ENCODE results near the gene ADAM22.
"Not testable (repeated sequence)": the region's sequence is repeated elsewhere in the genome, so short reads cannot be mapped to it uniquely, and the experiment has no call there.

ADAM22 gene

GRCh38 chr7:88156356-88156755 is 222.3 kb downstream of the ADAM22 start:
- DNase-seq = no peak

GRCh38 chr7:88159741-88160140 is 225.7 kb downstream of the ADAM22 start:
- not testable (repeated sequence) for DNase-seq

GRCh38 chr7:88165697-88166096 is 231.6 kb downstream of the ADAM22 start:
- DNase-seq = no peak

DNA sequence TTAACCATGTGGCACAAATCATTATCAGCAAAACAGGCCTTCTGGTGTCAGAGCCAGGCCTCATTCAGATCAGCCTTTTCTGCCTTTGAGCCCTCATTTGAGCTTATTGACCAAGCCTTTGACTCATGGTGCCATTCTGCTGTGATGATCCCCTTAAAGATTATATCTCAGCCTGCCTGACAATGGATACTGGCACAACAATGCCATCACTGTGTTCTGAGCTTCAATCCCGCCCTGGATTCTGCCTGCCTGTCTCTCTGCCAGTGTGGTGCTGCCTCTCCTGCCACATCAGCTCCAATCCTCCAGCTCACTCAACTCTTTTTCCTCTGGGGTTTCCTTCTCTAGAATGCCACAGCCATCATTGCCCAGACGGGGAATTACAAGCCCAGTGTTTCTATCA is 233.2 kb downstream of the ADAM22 start:
- DNase-seq = peak in 41 of 56 donors; percentile 3 to 79 (median 33)

- no peak for DNase-seq
Measured at GRCh38 chr7:88167721-88168120, 233.7 kb downstream of the ADAM22 start.

DNA sequence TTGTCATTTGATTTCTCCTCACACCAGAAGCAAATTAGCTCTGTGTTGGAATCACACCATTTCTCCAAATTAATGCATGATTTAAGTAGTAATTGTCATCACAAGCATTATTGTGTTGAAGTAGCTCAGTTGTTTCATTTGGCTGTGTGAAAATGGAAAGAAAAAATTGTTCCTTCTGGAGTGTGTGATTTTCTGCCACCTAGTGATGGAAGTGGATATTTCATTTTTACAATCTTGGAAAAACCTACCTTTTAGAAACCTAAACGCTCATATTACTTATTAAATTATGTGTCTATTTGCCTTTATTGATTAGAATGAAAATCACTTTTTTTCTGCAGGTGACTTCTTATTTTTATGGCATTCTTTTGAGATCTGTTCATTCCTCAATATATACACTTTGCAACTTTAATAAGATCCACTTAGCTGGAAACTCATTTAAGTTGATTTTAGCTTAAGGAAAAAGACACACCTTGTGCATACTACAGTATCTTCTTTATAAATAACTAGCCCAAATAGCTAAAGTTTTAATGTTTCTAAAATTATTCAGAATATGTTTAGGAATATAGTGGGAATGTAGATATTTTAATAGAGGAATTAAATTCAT is 235.8 kb downstream of the ADAM22 start:
- peak in 1 of 56 donors; percentile 28 for DNase-seq

DNA sequence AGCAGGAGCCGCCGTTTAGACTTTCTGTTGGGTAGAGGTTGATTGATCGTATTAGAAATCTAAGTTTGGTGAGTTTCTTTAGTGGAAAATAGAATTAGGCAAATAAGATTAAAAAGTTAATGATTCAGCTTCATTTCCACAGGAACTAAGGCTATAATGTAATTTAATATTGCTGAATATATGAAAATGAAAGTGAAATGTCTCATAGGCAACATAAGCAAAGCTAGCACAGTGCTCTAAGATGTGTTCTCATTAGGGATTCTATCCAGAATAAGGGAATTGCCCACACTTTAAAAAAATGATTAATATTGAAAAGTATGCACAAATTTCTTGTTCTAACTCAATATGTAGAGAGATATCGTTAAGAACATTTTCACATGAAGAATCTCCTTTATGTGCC is 238.8 kb downstream of the ADAM22 start:
- DNase-seq = no peak

DNA sequence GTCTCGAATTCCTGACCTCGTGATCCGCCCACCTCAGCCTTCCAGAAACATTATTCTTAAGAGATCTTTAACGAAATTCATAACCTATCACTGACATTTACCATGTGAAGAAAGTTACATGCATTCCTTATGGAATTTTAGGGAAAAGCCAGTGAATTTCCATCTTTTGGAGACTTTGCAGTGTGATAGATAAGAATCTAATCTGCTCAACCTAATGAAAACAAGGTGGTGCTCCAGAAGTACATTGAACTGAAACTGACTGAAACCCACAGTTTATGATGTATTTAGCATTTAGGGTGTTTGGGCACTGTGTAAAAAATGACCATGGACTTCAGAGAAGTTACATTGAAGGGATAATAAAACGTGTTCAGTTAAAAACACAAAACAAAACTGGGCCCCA is 242.1 kb downstream of the ADAM22 start:
- DNase-seq = no peak

DNA sequence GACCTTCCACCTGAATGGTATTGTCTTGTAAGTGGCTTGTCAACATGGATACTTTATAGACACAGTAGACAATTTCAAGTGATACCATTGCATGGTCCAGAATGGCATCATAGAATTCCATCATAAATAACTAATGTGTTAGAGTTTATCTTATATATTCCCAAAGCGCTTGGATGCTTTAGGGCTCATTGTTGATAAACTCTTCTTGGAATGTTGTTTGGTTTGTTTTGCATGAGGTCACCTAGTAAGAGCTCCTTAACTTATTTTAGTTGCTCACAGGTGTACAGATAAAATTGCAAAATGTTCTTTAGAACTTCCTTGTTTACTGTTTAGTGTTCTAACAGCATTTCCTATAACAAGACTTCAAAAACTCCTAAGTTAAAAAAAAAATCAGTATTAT is 249.0 kb downstream of the ADAM22 start:
- no peak for DNase-seq

- DNase-seq = peak in 3 of 56 donors; percentile 4 to 34 (median 6)
Measured at GRCh38 chr7:88184848-88185304, 250.8 kb downstream of the ADAM22 start.

- DNase-seq = peak in 2 of 56 donors; percentile 9 to 37
Measured at GRCh38 chr7:88185650-88186049, 251.6 kb downstream of the ADAM22 start.

DNA sequence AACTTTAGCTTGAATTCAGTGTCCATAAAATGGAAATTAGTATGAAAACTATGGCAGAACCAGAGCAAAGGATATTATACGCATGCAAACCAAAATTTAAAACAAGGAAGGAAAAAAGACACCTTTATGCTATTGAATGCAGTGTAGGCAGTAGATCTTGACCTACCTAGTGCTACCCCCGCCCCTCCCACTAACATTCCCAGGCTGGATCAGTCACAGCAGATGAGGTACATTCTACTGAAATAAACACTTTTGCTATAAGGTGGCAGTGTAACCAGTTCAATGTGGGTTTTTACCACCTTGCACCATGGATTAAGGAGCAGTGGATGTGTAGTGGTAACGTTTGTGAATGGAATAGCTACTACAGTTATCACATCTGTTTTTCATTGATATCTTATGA is 257.9 kb downstream of the ADAM22 start:
- no peak for DNase-seq

DNA sequence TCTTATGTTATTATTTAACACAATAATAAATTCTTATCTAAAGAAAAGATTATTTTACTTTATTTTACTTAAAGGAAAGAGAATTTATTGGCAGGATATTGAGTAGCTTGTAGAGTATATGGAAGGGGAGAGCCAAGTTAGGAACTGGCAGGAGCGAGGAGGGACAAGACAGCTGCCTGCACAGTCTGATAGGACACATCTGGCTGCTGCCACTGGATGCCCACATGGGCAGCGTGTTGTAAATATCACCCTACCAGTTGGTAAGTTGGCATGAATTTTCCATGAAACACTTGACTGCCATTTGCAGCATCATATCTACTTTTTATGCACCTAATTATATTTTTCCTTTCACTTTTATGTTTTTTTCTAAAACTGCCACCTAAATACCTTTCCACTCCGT is 266.2 kb downstream of the ADAM22 start:
- DNase-seq = no peak

DNA sequence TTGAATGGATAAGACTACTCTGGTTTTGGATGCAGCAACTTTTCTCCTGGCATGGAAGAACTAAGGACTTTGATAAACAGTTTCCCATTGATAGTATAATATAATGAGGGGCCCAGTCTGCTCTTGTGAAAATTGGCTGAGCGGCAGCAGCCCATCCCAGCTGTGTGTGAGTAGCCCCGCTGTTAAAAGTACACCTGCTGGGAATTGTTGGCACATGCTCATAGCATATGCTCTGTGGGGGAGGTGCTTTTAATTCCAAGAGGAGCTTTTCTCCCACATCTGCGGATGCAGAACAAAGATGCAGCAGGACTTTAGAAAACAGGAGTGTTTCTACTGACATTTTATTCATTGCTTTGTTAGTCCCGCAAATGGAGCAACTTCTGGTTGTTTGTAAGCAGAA is 266.7 kb downstream of the ADAM22 start:
- peak in 5 of 56 donors; percentile 5 to 33 (median 23) for DNase-seq

GRCh38 chr7:88201305-88201704 is 267.3 kb downstream of the ADAM22 start:
- no peak for DNase-seq

- DNase-seq = no peak
Measured at GRCh38 chr7:88202278-88202677, 268.2 kb downstream of the ADAM22 start.

DNA sequence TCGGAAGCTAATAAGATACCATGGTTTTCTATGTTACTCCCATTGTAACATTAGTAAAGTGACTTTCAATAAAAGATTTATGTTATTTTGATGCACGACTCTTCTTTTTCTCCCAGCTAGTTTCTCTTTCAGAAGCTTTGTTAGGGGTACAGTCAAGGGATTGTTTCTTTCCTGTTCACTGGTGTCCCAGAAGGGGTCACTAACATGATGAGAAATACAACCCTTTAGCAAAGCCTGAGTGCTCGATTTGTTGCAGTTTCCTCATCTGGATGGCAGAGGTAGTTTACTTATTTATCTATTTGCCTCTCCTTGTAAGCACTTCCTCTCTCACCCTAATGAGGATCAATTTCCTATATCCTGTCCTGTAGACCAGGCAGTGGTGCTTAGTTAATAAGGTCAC is 268.7 kb downstream of the ADAM22 start:
- DNase-seq = no peak

GRCh38 chr7:88203401-88203800 is 269.4 kb downstream of the ADAM22 start:
- DNase-seq = no peak

DNA sequence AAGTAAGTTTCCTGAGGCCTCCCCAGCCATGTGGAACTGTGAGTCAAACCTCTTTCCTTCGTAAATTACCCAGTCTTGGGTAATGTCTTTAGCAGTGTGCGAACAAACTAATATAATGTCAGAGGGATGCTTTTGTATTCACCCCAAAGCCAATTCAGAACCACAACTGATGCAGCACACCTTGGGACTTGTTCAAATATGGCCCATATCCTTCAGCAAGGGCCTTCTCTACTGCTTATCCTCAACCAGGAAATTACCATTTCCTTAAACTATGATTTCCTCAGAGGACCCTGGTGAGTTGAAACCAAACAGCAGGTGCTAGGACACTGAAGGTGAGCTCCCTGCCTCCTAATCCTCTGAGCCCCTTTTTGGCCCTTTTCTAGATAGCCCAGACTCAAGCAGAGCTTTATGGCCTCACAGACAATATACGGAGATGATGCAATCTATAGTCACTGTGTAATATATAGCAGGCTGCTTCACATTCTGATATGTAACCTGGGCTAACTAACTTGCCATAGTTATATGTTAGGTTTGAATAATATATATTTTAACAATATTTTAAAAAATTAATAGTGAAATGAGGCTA is 270.6 kb downstream of the ADAM22 start:
- DNase-seq = no peak

DNA sequence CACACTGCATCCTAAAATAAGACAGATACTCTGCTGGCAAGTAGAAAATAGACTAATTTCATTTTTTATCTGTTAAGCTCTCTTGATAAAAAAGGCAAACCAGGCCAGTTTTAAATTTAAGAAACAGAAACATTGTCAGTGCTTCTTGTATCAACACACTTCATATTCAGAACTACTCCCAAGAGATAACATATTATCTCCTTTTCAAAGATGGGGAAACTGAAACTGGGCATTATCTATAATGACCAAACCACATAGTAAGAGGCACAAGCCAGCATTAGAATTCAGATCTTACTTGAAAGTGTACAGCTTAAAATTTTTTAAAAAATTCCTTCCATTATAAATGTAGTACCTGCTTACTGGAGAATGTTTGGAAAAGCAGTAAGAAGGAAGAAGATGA is 271.1 kb downstream of the ADAM22 start:
- no peak for DNase-seq

- no peak for DNase-seq
Measured at GRCh38 chr7:88206254-88206653, 272.2 kb downstream of the ADAM22 start.

GRCh38 chr7:88208521-88208920 is 274.5 kb downstream of the ADAM22 start:
- DNase-seq = no peak

DNA sequence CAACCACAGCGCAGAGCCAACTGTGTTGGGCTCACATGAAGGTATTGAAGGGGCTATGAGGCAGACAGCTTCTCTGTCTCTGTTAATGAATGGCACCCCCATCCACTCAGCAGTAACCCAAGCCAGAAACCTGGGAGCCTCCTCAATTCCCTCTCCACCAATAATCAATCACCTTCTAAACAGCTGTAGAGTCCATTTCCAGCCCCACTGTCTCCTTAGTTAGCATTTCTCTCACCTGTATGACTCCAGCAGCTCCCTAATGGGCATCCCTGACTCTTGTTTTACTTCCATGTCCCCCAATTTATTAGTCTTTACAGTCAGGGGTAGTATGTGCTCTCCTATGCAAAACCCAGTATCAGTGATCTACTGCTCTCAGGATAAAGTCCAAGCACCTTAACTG is 278.9 kb downstream of the ADAM22 start:
- no peak for DNase-seq

- DNase-seq = no peak
Measured at GRCh38 chr7:88214456-88214855, 280.4 kb downstream of the ADAM22 start.

Data from amygdala (tissue), 56 donors.